H1 (cell line): Measurements from ENCODE around the gene AGRN. TPM values are rescaled to one million over a fixed set of nuclear protein-coding genes. Genes with fewer than 3 reads are reported as not detected.

Experiments
- CTCF ChIA-PET: fragments of 300-600 bp; sonication (Branson Sonifier 250); formaldehyde crosslinking; loops from one replicate; lab custom pipeline; 2021; ENCODE audit not compliant: partially characterized antibody; lab: Charles Lee
- POLR2A ChIA-PET: fragments of 300-600 bp; sonication (Branson Sonifier 250); formaldehyde crosslinking; loops from one replicate; lab custom pipeline; 2021; ENCODE audit warnings: inconsistent platforms; ENCODE audit not compliant: partially characterized antibody; lab: Charles Lee
- DNase-seq, 2 experiments: peaks; one replicate each; pipeline versions ENCODE4 v3.0.0 to v3.0.0-alpha.2; 2010 to 2022; ENCODE audit warnings: low spot score in 2 of 2, low read depth in 1 of 2, mixed read lengths in 1 of 2
- FAIRE-seq: peaks from 2 replicates; lab custom pipeline; 2011; peaks lifted over from hg19 to GRCh38; lab: Jason Lieb, UNC
- H2AFZ ChIP-seq: 2 replicates; pipeline ENCODE4 v1.8.1; 2012; ENCODE audit warnings: low read length, inconsistent platforms
- H2AK5ac ChIP-seq: 2 replicates; pipeline ENCODE4 v1.6.1; 2013; ENCODE audit warnings: low read depth, low read length
- H2BK120ac ChIP-seq: replicated peaks from 2 replicates; pipeline ENCODE3; 2013; ENCODE audit warnings: low read depth, low read length, inconsistent platforms
- H2BK12ac ChIP-seq: 2 replicates; pipeline ENCODE4 v1.6.1; 2013; ENCODE audit warnings: low read depth, low read length
- H2BK15ac ChIP-seq: 2 replicates; pipeline ENCODE4 v1.6.1; 2013; ENCODE audit warnings: low read length
- H2BK20ac ChIP-seq: 2 replicates; pipeline ENCODE4 v1.6.1; 2013; ENCODE audit warnings: low read length
- H2BK5ac ChIP-seq: 2 replicates; pipeline ENCODE4 v1.6.1; 2013; ENCODE audit warnings: low read depth, low read length
- H3K14ac ChIP-seq: 2 replicates; pipeline ENCODE4 v1.6.1; 2013; ENCODE audit warnings: inconsistent platforms; ENCODE audit not compliant: insufficient read length
- H3K18ac ChIP-seq: 2 replicates; pipeline ENCODE4 v1.6.1; 2013; ENCODE audit warnings: low read length; ENCODE audit errors: extremely low read depth
- H3K23ac ChIP-seq: 2 replicates; pipeline ENCODE4 v1.6.1; 2013; ENCODE audit warnings: inconsistent platforms; ENCODE audit not compliant: insufficient read length
- H3K23me2 ChIP-seq: 2 replicates; pipeline ENCODE4 v1.6.1; 2013; ENCODE audit warnings: low read depth, low read length
- H3K27ac ChIP-seq: 2 replicates; pipeline ENCODE4 v1.6.1; 2011; ENCODE audit warnings: low read depth, low read length, inconsistent platforms
- H3K27me3 ChIP-seq, 4 experiments: replicated peaks in 1 of 4; 1 replicate in 1 of 4; 2 replicates in 3 of 4; pipeline versions ENCODE4 v1.6.1 to v1.8.1; 2011 to 2013; ENCODE audit warnings: low read length in 3 of 4, mild to moderate bottlenecking in 3 of 4, inconsistent platforms in 2 of 4, mixed read lengths in 2 of 4, moderate library complexity in 1 of 4; ENCODE audit not compliant: control insufficient read depth in 3 of 4, insufficient read depth in 3 of 4; ENCODE audit errors: extremely low read depth in 1 of 4
- H3K36me3 ChIP-seq, 4 experiments: 2 replicates each; pipeline versions ENCODE4 v1.6.1 to v1.8.1; 2011 to 2013; ENCODE audit warnings: mild to moderate bottlenecking in 4 of 4, low read length in 3 of 4, moderate library complexity in 2 of 4, control low read depth in 1 of 4, inconsistent platforms in 1 of 4; ENCODE audit not compliant: insufficient read depth in 4 of 4, control insufficient read depth in 2 of 4
- H3K4ac ChIP-seq: replicated peaks from 2 replicates; pipeline ENCODE3; 2013; ENCODE audit warnings: low read length, low read depth, mixed read lengths, inconsistent platforms; ENCODE audit not compliant: insufficient read length
- H3K4me1 ChIP-seq, 4 experiments: replicated peaks in 1 of 4; 1 replicate in 1 of 4; 2 replicates in 3 of 4; pipeline versions ENCODE4 v1.6.1 to v1.8.1; 2011 to 2013; ENCODE audit warnings: low read length in 3 of 4, inconsistent platforms in 2 of 4, mixed read lengths in 1 of 4; ENCODE audit not compliant: insufficient read depth in 4 of 4, control insufficient read depth in 3 of 4
- H3K4me2 ChIP-seq, 2 experiments: 2 replicates each; pipeline versions ENCODE4 v1.6.1 to v1.8.1; 2011 to 2013; ENCODE audit warnings: low read depth in 2 of 2, low read length in 2 of 2, control low read depth in 1 of 2, inconsistent platforms in 1 of 2, mild to moderate bottlenecking in 1 of 2; ENCODE audit not compliant: insufficient read depth in 1 of 2
- H3K4me3 ChIP-seq, 4 experiments: fragments of 200-600, 300-600 bp in 1 of 4; sonication (generic), shearing (Covaris generic), sonication (Bioruptor Twin) in 1 of 4; 2 replicates each; pipeline versions ENCODE4 v1.5.1 to v1.8.1; 2011 to 2016; ENCODE audit warnings: low read length in 4 of 4, low read depth in 3 of 4, control low read depth in 2 of 4, inconsistent platforms in 2 of 4, mild to moderate bottlenecking in 2 of 4, mixed read lengths in 1 of 4, moderate library complexity in 1 of 4; ENCODE audit not compliant: insufficient read depth in 2 of 4; ENCODE audit errors: extremely low read depth in 1 of 4
- H3K56ac ChIP-seq: replicated peaks from 2 replicates; pipeline ENCODE3; 2013; ENCODE audit warnings: low read depth, mild to moderate bottlenecking, mixed read lengths, low read length, inconsistent platforms; ENCODE audit not compliant: insufficient read length
- H3K79me1 ChIP-seq: 2 replicates; pipeline ENCODE4 v1.6.1; 2013; ENCODE audit warnings: low read depth, low read length, control low read depth
- H3K79me2 ChIP-seq, 2 experiments: 2 replicates each; pipeline versions ENCODE4 v1.6.1 to v1.8.1; 2012 to 2013; ENCODE audit warnings: low read length in 2 of 2, mild to moderate bottlenecking in 2 of 2, inconsistent platforms in 1 of 2; ENCODE audit not compliant: insufficient read depth in 2 of 2, control insufficient read depth in 1 of 2
- H3K9ac ChIP-seq, 4 experiments: replicated peaks in 1 of 4; 1 replicate in 1 of 4; 2 replicates in 3 of 4; pipeline versions ENCODE4 v1.6.1 to v1.8.1; 2011 to 2013; ENCODE audit warnings: low read depth in 3 of 4, low read length in 3 of 4, control low read depth in 2 of 4, mild to moderate bottlenecking in 2 of 4, moderate library complexity in 2 of 4, inconsistent platforms in 1 of 4; ENCODE audit errors: extremely low read depth in 1 of 4
- H3K9me3 ChIP-seq, 2 experiments: 2 replicates each; pipeline versions ENCODE4 v1.6.1 to v1.8.1; 2012 to 2013; ENCODE audit warnings: mild to moderate bottlenecking in 2 of 2, moderate library complexity in 2 of 2, control low read depth in 1 of 2, inconsistent platforms in 1 of 2, low read depth in 1 of 2, low read length in 1 of 2, mixed read lengths in 1 of 2; ENCODE audit not compliant: insufficient read depth in 2 of 2
- H4K20me1 ChIP-seq, 2 experiments: replicated peaks in 1 of 2; 2 replicates each; pipeline versions ENCODE3 to v1.8.1; 2011 to 2013; ENCODE audit warnings: inconsistent platforms in 2 of 2, low read length in 2 of 2, mild to moderate bottlenecking in 1 of 2; ENCODE audit not compliant: insufficient read depth in 2 of 2, control insufficient read depth in 1 of 2
- H4K5ac ChIP-seq: 2 replicates; pipeline ENCODE4 v1.6.1; 2013; ENCODE audit warnings: low read length, low read depth, mixed read lengths, inconsistent platforms; ENCODE audit not compliant: insufficient read length
- H4K8ac ChIP-seq: 2 replicates; pipeline ENCODE4 v1.8.0; 2013; ENCODE audit warnings: mild to moderate bottlenecking, moderate library complexity, low read length, inconsistent platforms; ENCODE audit not compliant: insufficient read depth; ENCODE audit errors: extremely low read depth
- H4K91ac ChIP-seq: replicated peaks from 2 replicates; pipeline ENCODE3; 2013; ENCODE audit warnings: low read length, mixed read lengths, inconsistent platforms; ENCODE audit not compliant: insufficient read length
- KDM5A ChIP-seq: fragments of 200-600 bp; IDR thresholded peaks from 2 replicates; pipeline ENCODE4 v1.7.1; 2012; ENCODE audit warnings: mild to moderate bottlenecking, low read length, inconsistent platforms, mixed read lengths
- MAFK ChIP-seq: IDR thresholded peaks from 2 replicates; pipeline ENCODE4 v1.6.1; 2012; ENCODE audit warnings: low read depth, mild to moderate bottlenecking, improper control_type of control experiment, low read length
- NRF1 ChIP-seq: IDR thresholded peaks from 2 replicates; pipeline ENCODE4 v1.6.1; 2011; ENCODE audit warnings: mild to moderate bottlenecking, low read depth, low read length, improper control_type of control experiment
- SP1 ChIP-seq: IDR thresholded peaks from 2 replicates; pipeline ENCODE4 v1.6.1; 2011; ENCODE audit warnings: low read depth, low read length
- WGBS, 2 experiments: shearing (Covaris generic) in 1 of 2; methylation state at CpG; one replicate each; pipeline versions ENCODE4 v1.1.6 to v1.1.7; 2013 to 2015; ENCODE audit warnings: low lambda C conversion rate in 2 of 2, mixed read lengths in 2 of 2, inconsistent platforms in 1 of 2, low coverage in 1 of 2, missing lambda C conversion rate in 1 of 2; ENCODE audit not compliant: insufficient replicate concordance in 2 of 2, insufficient coverage in 1 of 2, insufficient read length in 1 of 2; ENCODE audit errors: extremely low coverage in 1 of 2, missing lambda C conversion rate in 1 of 2; 5-methylcytosine and 5-hydroxymethylcytosine counted together
- polyA plus RNA-seq, 7 experiments: library from polyadenylated mRNA; depleted of rRNA in 3 of 7; stranded (reverse) in 5 of 7; unstranded in 2 of 7; fragments of >200 nt in 5 of 7; fragments of 200-250 nt in 2 of 7; gene quantifications; 1 replicate in 5 of 7; 2 replicates in 1 of 7; 4 replicates in 1 of 7; pipeline versions ENCODE4 v1.2.1 to v1.2.3, GENCODE V29; 2011 to 2013; ENCODE audit warnings: missing spikeins in 2 of 7, mixed read lengths in 2 of 7
- total RNA-seq: library from RNA; stranded (reverse); fragmentation: NEBNext Ultra II Directional; extraction: Animal tissue kit (Norgen Biotek cat#: 25700); gene quantifications from 2 replicates; pipeline ENCODE4 v1.2.1, GENCODE V29; 2021

AGRN gene
- total and polyA plus RNA-seq, 2 of the 8 experiments (the other 6 are each of a cell fraction or from before 2014, with no cell fraction given) = 52.3 to 155 TPM

GRCh38 chr1:1026599-1027413 is 6.9 kb downstream of the AGRN start:
- Histone ChIP-seq H3K9me3 (no peaks in the 10 kb centered on the region), H3K4me2 (no peak overlapping the region), H3K79me2 (peaks cover 0 to 12% of the 10 kb centered on the region in 2 experiments; a peak in 1 of 4 replicates), H2BK12ac (peak overlapping the region; percentile 80; the same call in 1 of the 2 replicates), H3K4me3 (no peak overlapping the region), H3K56ac (no peak overlapping the region), H2AFZ (no peak overlapping the region), H2BK120ac (no peak overlapping the region), H2BK5ac (peak overlapping the region; percentile 26; the same call in 1 of the 2 replicates), H3K36me3 (peaks cover 0 to 24% (median 5%) of the 10 kb centered on the region in 4 experiments; a peak in 4 of 8 replicates), H3K14ac (no peak overlapping the region), H3K4me1 (peaks cover under 1 to 52% (median 36%) of the 10 kb centered on the region in 4 experiments), H3K18ac (peak overlapping the region; percentile 48; the same call in 1 of the 2 replicates), H3K79me1 (peaks cover 19% of the 10 kb centered on the region), H4K8ac (no peak overlapping the region), H2AK5ac (peak overlapping the region; percentile 9; the same call in 1 of the 2 replicates), H4K5ac (no peak overlapping the region), H3K23me2 (peaks cover 3% of the 10 kb centered on the region), H4K20me1 (peaks cover 7 to 22% of the 10 kb centered on the region in 2 experiments), H2BK20ac (no peak overlapping the region), H3K9ac (no peak overlapping the region), H3K23ac (no peak overlapping the region), H3K27ac (no peak overlapping the region), H3K27me3 (no peaks in the 10 kb centered on the region; a peak in 2 of 7 replicates), H3K4ac (peak overlapping the region; percentile 69), H4K91ac (peak overlapping the region; percentile 74), H2BK15ac (no peak overlapping the region; the same call in 1 of the 2 replicates)
- no peak for DNase-seq
- ChIA-PET POLR2A (interaction anchor here (0.7 to 14.9 kb wide), 7 partner anchors 9 to 81 kb away, joined by 3 to 245 read pairs (median 5); partner anchors contain the start of gene HES4), CTCF (interaction anchor here (1.3 to 4.2 kb wide), 4 partner anchors 12 to 45 kb away, joined by 3 to 20 read pairs (median 5); partner anchors contain the start of gene PERM1)
- FAIRE-seq = no peak
- WGBS, 2 experiments = 83% methylated on average over 20 of the region's 21 CpGs; no CpG with 5 or more reads in 1 of the 2 experiments
- no peak for TF ChIP-seq KDM5A
- TF ChIP-seq NRF1 = no peak
- TF ChIP-seq MAFK = no peak
- TF ChIP-seq SP1 = no peak
